Panc1 (cell line): Measurements from ENCODE around the gene CHTF18. TPM values are rescaled to one million over a fixed set of nuclear protein-coding genes. Genes with fewer than 3 reads are reported as not detected.
"Not testable (repeated sequence)": the region's sequence is repeated elsewhere in the genome, so short reads cannot be mapped to it uniquely, and the experiment has no call there.

ENCODE experiments used
- ATAC-seq: fragments of 200-7000 bp; cut with Tn5 transposase; 2 replicates; pipeline ENCODE4 v1.9.1; 2020; ENCODE audit warnings: mild to moderate bottlenecking, moderate library complexity
- BruUV-seq: library from RNA; stranded (reverse); fragments of 400-500 nt; replicated peaks from 2 replicates; lab custom pipeline; 2021; lab: Mats Ljungman, UMichigan
- CTCF ChIA-PET: fragments of 300-600 bp; sonication (Branson Sonifier 250); formaldehyde crosslinking; loops from one replicate; lab custom pipeline; 2022; ENCODE audit warnings: antibody characterized with exemption; lab: Charles Lee
- POLR2A ChIA-PET: fragments of 300-600 bp; sonication (Branson Sonifier 250); formaldehyde crosslinking; loops from one replicate; lab custom pipeline; 2022; ENCODE audit warnings: antibody characterized with exemption; lab: Charles Lee
- DNase-seq: peaks from one replicate; pipeline ENCODE4 v3.0.0-alpha.2; 2010; ENCODE audit warnings: low read depth, low spot score
- H3K27ac ChIP-seq: 2 replicates; pipeline ENCODE4 v1.5.1; 2011; ENCODE audit warnings: mild to moderate bottlenecking, low read length, inconsistent platforms
- H3K27me3 ChIP-seq: fragments of 200-500 bp; sonication (Bioruptor generic); 2 replicates; pipeline ENCODE4 v1.6.0; 2014; ENCODE audit warnings: low read length, inconsistent platforms; ENCODE audit not compliant: control insufficient read depth, insufficient read depth
- H3K36me3 ChIP-seq: fragments of 200-500 bp; sonication (Bioruptor generic); 2 replicates; pipeline ENCODE4 v1.5.1; 2014; ENCODE audit warnings: inconsistent platforms, mild to moderate bottlenecking, low read length, moderate library complexity; ENCODE audit not compliant: control insufficient read depth, insufficient read depth
- H3K4me1 ChIP-seq: 2 replicates; pipeline ENCODE4 v1.5.1; 2011; ENCODE audit warnings: inconsistent platforms, mild to moderate bottlenecking, low read length, moderate library complexity; ENCODE audit not compliant: control insufficient read depth, insufficient read depth
- H3K4me3 ChIP-seq, 2 experiments: 2 replicates each; pipeline ENCODE4 v1.5.1; 2011 to 2012; ENCODE audit warnings: low read depth in 2 of 2, low read length in 2 of 2, mild to moderate bottlenecking in 2 of 2, inconsistent platforms in 1 of 2, moderate library complexity in 1 of 2
- H3K9me3 ChIP-seq: fragments of 200-500 bp; sonication (Bioruptor generic); 2 replicates; pipeline ENCODE4 v1.5.1; 2014; ENCODE audit warnings: low read depth, mild to moderate bottlenecking, inconsistent platforms, low read length, moderate library complexity; ENCODE audit not compliant: control insufficient read depth, insufficient read depth
- CTCF ChIP-seq: fragments of 450-650 bp; IDR thresholded peaks from 2 replicates; pipeline ENCODE4 v1.5.1; 2017; ENCODE audit warnings: mild to moderate bottlenecking
- POLR2AphosphoS5 ChIP-seq: IDR thresholded peaks from 2 replicates; pipeline ENCODE4 v1.6.1; 2012; ENCODE audit warnings: mild to moderate bottlenecking, low read depth, low read length, moderate library complexity
- REST ChIP-seq, 2 experiments: IDR thresholded peaks; 2 replicates each; pipeline ENCODE4 v1.6.1; 2011 to 2012; ENCODE audit warnings: low read depth in 2 of 2, control low read depth in 1 of 2, low read length in 1 of 2, mild to moderate bottlenecking in 1 of 2, moderate library complexity in 1 of 2; ENCODE audit not compliant: insufficient read depth in 1 of 2
- SIN3A ChIP-seq: IDR thresholded peaks from 2 replicates; pipeline ENCODE4 v1.6.1; 2012; ENCODE audit warnings: low read depth, mild to moderate bottlenecking, low read length, moderate library complexity, borderline replicate concordance; ENCODE audit not compliant: insufficient read depth
- TCF7L2 ChIP-seq: IDR thresholded peaks from 2 replicates; pipeline ENCODE4 v1.6.1; 2011; ENCODE audit warnings: mild to moderate bottlenecking, low read depth, low read length, inconsistent platforms
- in situ Hi-C: cut with HindIII; loops from 2 replicates; pipeline ENCODE4 v1.10.0; 2016; ENCODE audit warnings: low sequenced_read_pairs, low pct_unique_long_range_greater_than_20kb
- intact Hi-C: fragments of 100-400 bp; cut with micrococcal nuclease; formaldehyde crosslinking; loops from one replicate; pipeline ENCODE4 v1.10.0; 2022; ENCODE audit not compliant: unreplicated experiment
- total RNA-seq: library from RNA; stranded (reverse); gene quantifications from one replicate; pipeline ENCODE4 v1.2.1, GENCODE V29; 2021; ENCODE audit not compliant: unreplicated experiment

Gene CHTF18
- total RNA-seq, 1 experiment from 2014 or later, result 118 TPM

- CTCF ChIA-PET, result no interaction called here
- in situ Hi-C loops, result no loop called here
- intact Hi-C loops, result no loop called here
These were observed 31.1 kb downstream of the CHTF18 start for GRCh38 chr16:819336-820043.

GRCh38 chr16:820044-820408, 31.6 kb downstream of the CHTF18 start:
- POLR2A ChIA-PET, result not testable (repeated sequence)

More at GRCh38 chr16:819336-820043, 31.1 kb downstream of the CHTF18 start:
- ATAC-seq (no peak), DNase-seq (no peak)
- H3K4me1 ChIP-seq, result no peaks in the 10 kb centered on the region
- no TSS peak for BruUV-seq
- H3K27ac ChIP-seq, result no peak overlapping the region
- no peak overlapping the region for H3K4me3 ChIP-seq
- POLR2A ChIA-PET, result no interaction called here
- no peaks in the 10 kb centered on the region for H3K36me3 ChIP-seq
- H3K27me3 ChIP-seq, result no peaks in the 10 kb centered on the region
- no peaks in the 10 kb centered on the region for H3K9me3 ChIP-seq
- TF ChIP-seq SIN3A (no peak), POLR2AphosphoS5 (no peak), CTCF (no peak), TCF7L2 (no peak), REST (IDR thresholded peaks at IDR 0.05; ENCODE audit: insufficient read depth in 1 of 2, low read depth in 2 of 2, low read length in 1 of 2) (no peak)

GRCh38 chr16:820748-821147, 32.3 kb downstream of the CHTF18 start:
- POLR2A ChIA-PET, result no interaction called here
- no peak for DNase-seq
- no TSS peak for BruUV-seq
- CTCF ChIA-PET, result interaction anchor here (0.6 kb wide), 1 partner anchor 228 kb away, joined by 6 read pairs; no protein-coding TSS in a partner anchor
- no peak for ATAC-seq
- intact Hi-C loops, result no loop called here
- H3K4me3 ChIP-seq, result no peak overlapping the region
- in situ Hi-C loops, result no loop called here
- TF ChIP-seq REST (IDR thresholded peaks at IDR 0.05; ENCODE audit: insufficient read depth in 1 of 2, low read depth in 2 of 2, low read length in 1 of 2) (no peak), TCF7L2 (no peak), SIN3A (no peak), POLR2AphosphoS5 (no peak)
- H3K27ac ChIP-seq, result no peak overlapping the region
- no peaks in the 10 kb centered on the region for H3K27me3 ChIP-seq
- no peaks in the 10 kb centered on the region for H3K4me1 ChIP-seq
- H3K9me3 ChIP-seq, result no peaks in the 10 kb centered on the region
- H3K36me3 ChIP-seq, result no peaks in the 10 kb centered on the region

More at GRCh38 chr16:820044-820408, 31.6 kb downstream of the CHTF18 start:
- H3K27ac ChIP-seq, CTCF ChIA-PET, H3K9me3 ChIP-seq, DNase-seq, BruUV-seq, in situ Hi-C loops, H3K36me3 ChIP-seq, intact Hi-C loops, ATAC-seq, H3K4me3 ChIP-seq, H3K27me3 ChIP-seq, H3K4me1 ChIP-seq: not testable (repeated sequence)
